ENCODE measurements around the gene CDC14B. TPM values are rescaled to one million over a fixed set of nuclear protein-coding genes. Genes with fewer than 3 reads are reported as not detected.

Gene CDC14B
- total RNA-seq, 1 donor from 2014 or later: 38.1 TPM

DNA sequence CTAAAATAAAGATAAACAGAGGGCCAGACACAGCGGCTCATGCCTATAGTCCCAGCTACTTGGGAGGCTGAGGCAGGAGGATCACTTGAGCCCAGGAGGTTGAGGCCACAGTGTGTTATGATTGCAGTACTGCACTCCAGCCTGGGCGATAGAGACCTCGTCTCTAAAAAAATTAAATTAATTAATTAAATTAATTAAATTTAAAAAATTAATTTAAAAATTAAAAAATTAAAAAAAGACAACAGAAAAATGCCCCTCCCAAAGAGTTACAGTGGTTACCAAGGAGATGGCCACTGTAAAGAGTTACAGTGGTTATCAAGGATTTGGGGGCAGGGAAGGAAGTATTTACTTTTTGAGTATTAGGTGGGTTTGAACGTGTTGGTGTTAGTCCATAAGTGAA lies 38.3 kb downstream of the CDC14B start:
- H3K9me3 ChIP-seq (ENCODE audit: low read depth): no peaks in the 10 kb centered on the region
- no peak overlapping the region for H3K4me2 ChIP-seq
- H3K27me3 Mint-ChIP-seq (ENCODE audit: insufficient read depth, low read depth): peaks cover 2% of the 10 kb centered on the region
- no peak overlapping the region for H3K27ac ChIP-seq
- H3K36me3 ChIP-seq: no peaks in the 10 kb centered on the region
- no peaks in the 10 kb centered on the region for H3K36me3 Mint-ChIP-seq
- TF ChIP-seq EZH2 (IDR thresholded peaks at IDR 0.05) (no peak), EZH2phosphoT487 (IDR thresholded peaks at IDR 0.05) (no peak), CTCF (IDR thresholded peaks at IDR 0.05) (no peak)
- no peak for DNase-seq (ENCODE audit: low spot score)
- H3K9ac ChIP-seq: no peak overlapping the region
- peak overlapping the region; percentile 17 for H3K27ac Mint-ChIP-seq
- no peak overlapping the region for H3K4me3 Mint-ChIP-seq
- H3K9me3 Mint-ChIP-seq: no peaks in the 10 kb centered on the region
- H4K20me1 ChIP-seq (ENCODE audit: low read depth): peaks cover 5% of the 10 kb centered on the region
- H3K4me3 ChIP-seq: no peak overlapping the region
- no peaks in the 10 kb centered on the region for H3F3A ChIP-seq (ENCODE audit: low read depth)
- H3K4me1 ChIP-seq: peaks cover 10% of the 10 kb centered on the region
- H2AFZ ChIP-seq (replicated peaks): no peak overlapping the region
- no peaks in the 10 kb centered on the region for H3K27me3 ChIP-seq
- H3K79me2 ChIP-seq (ENCODE audit: low read depth): peaks cover 13% of the 10 kb centered on the region
- H3K4me1 Mint-ChIP-seq: peaks cover 9% of the 10 kb centered on the region

- H3K27me3 ChIP-seq: no peaks in the 10 kb centered on the region
- DNase-seq (ENCODE audit: low spot score): no peak
- no peak overlapping the region for H3K4me3 ChIP-seq
- Mint-ChIP-seq H3K4me3 (no peak overlapping the region), H3K4me1 (no peaks in the 10 kb centered on the region), H3K36me3 (no peaks in the 10 kb centered on the region), H3K27ac (no peak overlapping the region), H3K27me3 (ENCODE audit: insufficient read depth, low read depth) (no peaks in the 10 kb centered on the region), H3K9me3 (no peaks in the 10 kb centered on the region)
- H4K20me1 ChIP-seq (ENCODE audit: low read depth): peaks cover 3% of the 10 kb centered on the region
- no peak overlapping the region for H2AFZ ChIP-seq (replicated peaks)
- H3K79me2 ChIP-seq (ENCODE audit: low read depth): peaks cover 10% of the 10 kb centered on the region
- no peak overlapping the region for H3K27ac ChIP-seq
- H3K9me3 ChIP-seq (ENCODE audit: low read depth): no peaks in the 10 kb centered on the region
- no peaks in the 10 kb centered on the region for H3K36me3 ChIP-seq
- TF ChIP-seq CTCF (IDR thresholded peaks at IDR 0.05): no peak
- TF ChIP-seq EZH2phosphoT487 (IDR thresholded peaks at IDR 0.05): no peak
- TF ChIP-seq EZH2 (IDR thresholded peaks at IDR 0.05): no peak
- H3K4me2 ChIP-seq: no peak overlapping the region
- H3F3A ChIP-seq (ENCODE audit: low read depth): no peaks in the 10 kb centered on the region
- no peaks in the 10 kb centered on the region for H3K4me1 ChIP-seq
- H3K9ac ChIP-seq: no peak overlapping the region
Measured at GRCh38 chr9:96574931-96575351, 44.7 kb downstream of the CDC14B start.

GRCh38 chr9:96574455-96574854 lies 45.2 kb downstream of the CDC14B start:
- no peak for TF ChIP-seq CTCF (IDR thresholded peaks at IDR 0.05)
- TF ChIP-seq EZH2 (IDR thresholded peaks at IDR 0.05): no peak
- TF ChIP-seq EZH2phosphoT487 (IDR thresholded peaks at IDR 0.05): no peak
- Histone ChIP-seq H3K4me1 (no peaks in the 10 kb centered on the region), H2AFZ (replicated peaks) (no peak overlapping the region), H3K79me2 (ENCODE audit: low read depth) (peaks cover 10% of the 10 kb centered on the region), H3K27ac (no peak overlapping the region), H3K4me2 (no peak overlapping the region), H3K9me3 (ENCODE audit: low read depth) (no peaks in the 10 kb centered on the region), H3F3A (ENCODE audit: low read depth) (no peaks in the 10 kb centered on the region), H4K20me1 (ENCODE audit: low read depth) (peaks cover under 1% of the 10 kb centered on the region), H3K27me3 (no peaks in the 10 kb centered on the region), H3K9ac (no peak overlapping the region), H3K36me3 (no peaks in the 10 kb centered on the region), H3K4me3 (no peak overlapping the region)
- Mint-ChIP-seq H3K36me3 (no peaks in the 10 kb centered on the region), H3K4me3 (no peak overlapping the region), H3K4me1 (no peaks in the 10 kb centered on the region), H3K27ac (no peak overlapping the region), H3K27me3 (ENCODE audit: insufficient read depth, low read depth) (no peaks in the 10 kb centered on the region), H3K9me3 (no peaks in the 10 kb centered on the region)
- no peak for DNase-seq (ENCODE audit: low spot score)
